Fibroblast of skin of right quadriceps (primary cell): ENCODE results near the gene CBX8.

Experiments used
- DNase-seq: peaks from one replicate; pipeline ENCODE4 v3.0.0-alpha.2; 2013

CBX8 gene

DNA sequence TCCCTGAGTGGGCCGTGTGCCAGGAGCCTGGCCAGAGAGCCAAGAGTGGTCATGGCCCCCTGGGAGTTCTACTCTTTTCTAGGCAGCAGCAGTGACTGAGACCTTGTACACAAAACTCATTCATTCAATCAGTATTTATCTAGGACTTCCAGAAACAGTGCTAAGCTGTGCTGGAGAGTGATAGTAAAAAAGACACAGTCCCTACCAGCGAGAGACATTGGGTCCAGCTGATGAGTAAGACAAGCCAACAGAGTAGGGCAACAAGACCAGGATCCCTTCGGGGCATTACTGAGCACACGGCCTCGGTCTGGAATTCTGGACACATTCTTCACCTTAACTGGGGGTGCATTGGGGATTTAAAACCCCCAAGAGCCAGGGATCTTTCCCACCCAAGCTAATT lies 22.2 kb upstream of the CBX8 start:
- no peak for DNase-seq

DNA sequence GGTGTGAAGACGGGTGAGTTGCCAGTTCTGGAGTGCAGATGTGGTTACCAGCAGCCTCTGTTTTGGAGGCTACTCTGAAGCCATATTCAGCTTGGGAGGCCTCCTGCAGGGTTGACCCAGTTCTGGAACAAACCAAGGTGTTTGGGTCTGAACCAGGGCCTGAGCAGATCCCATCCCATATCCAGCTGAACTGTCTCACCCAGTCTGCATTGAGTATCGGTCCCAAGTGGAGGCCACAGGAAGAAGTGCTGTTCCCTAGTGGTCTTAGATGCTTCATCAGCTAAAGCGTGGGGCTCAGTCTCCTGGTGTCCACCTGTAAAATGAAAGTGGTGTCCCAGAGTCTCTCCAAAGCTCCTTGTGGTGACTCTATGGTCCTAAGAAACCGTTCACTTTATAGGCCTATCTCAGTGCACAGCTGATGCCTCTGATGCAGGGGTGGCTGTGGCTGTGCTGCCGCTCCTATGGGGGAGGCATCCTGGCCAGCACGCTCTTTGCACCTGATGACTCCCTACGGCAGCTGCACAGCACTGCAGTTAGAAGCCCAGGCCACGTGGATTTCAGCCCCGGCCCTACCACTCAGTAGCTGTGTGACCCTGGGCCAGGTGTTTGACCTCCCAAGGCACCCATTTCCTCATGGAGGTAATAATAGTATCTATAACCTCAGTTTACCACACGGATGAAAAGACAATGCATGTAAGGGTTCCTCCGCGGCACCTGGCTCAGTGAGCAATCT lies 21.3 kb upstream of the CBX8 start:
- DNase-seq = no peak

DNA sequence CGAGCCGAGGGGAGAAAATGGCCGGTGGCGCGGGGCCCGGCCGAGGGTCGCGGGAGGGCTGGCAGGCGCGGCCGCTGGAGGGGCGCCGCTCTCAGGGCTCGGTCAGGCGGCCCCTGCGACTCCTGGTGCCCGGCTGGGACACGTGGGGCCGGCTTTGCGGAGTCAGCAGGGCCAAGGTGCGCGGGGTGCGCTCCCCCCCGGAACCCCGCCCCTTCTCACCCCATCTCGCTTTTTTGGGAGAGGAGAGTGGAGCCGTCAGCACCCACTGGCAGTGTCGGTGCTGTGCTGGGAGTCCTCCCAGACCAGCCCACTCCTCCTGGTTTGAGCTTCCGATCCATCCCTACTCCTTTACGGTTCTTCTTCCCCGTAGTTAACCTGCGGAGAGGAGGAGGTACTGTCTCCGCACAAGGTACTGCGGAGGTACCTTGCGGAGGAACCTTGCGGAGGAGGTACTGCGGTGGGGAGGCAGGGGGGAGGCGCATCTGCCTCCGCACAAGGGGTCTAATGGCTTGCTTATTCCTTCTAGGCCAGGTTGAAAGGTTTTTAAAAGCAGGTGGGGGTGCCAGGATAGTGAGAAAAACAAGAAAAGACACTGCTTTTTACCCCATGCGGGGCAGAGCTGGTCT lies 19.1 kb upstream of the CBX8 start:
- DNase-seq = no peak

DNA sequence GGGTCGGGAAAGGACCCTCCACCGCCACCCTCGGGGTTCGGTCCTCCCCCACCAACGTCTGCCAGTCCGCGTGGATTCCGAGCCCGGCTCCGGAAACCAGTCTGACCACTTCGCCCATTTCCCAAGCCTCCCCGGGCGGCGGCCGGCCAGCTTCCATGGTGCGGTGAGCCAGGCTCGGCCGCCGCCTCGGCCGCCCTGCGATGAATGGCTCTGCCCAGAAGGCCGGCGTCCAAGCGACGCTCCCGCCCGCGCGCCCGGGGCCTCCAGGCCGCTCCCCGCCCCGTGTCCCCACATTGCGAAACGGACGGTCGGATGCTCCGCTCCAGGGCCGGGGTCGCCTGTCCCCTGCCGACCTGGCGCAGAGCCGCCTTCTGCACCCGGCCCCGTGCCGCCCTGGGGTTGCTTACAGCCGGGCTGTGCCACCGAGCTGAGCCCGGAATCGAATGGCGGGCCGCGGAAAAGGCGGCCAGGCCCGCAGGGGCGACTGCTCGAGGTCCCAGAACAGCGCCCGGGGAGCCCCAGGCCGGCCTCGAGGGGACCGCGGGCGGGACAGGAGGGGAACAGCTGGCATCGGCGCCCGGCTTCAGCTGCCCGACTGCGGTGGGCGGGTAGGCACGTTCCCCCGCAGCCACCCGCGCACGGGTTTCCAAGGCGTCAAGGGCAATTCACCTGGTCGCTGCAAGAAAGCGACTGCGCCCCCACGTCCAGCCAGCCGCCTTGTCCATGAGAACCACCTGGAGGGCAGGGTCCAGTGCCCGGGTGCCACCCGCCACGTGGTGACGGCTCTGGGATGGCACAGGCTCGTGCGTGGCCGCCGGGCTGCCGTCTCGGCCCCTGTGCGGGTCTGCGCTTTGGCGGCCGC lies 18.3 kb upstream of the CBX8 start:
- DNase-seq = no peak

DNA sequence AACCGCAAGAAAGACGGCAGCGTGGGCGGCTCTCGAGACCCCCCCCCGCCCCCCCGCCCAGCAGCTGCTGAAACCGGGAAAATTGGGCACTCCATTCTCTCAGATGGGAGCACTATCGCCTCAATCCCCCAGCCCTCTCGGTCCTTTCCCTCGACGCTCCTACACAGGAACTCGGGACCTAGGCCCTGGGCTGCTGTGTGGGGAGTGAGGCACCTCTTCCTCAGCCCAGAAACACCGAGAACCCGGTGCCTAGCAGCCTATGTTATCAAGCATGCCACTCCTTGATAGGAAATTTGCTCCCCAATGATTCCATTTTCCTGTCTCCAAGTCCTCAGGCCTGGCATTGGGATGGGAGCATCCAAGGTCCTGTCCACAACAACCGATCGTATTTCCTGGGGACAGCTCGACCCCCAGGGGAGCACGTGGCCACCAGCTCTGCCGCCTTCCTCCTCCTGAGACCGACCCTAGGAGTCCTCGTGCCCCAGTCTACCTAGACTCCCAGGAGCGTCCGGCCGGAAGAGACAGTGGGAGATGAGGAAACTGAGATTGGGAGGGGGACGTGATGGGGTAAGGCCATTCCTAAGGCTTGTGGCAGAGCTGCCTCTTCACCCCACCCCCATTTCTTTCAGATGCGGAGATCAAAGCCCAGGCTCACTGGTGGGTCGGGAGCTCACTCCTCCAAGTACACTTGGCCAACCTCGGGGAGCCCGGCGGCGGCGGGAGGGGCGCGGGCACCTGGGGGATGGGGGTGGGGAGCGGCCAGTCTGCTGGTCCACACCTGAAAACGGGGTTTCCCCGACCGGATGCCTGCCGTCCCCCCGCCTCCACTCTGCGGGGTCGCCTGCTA lies 17.5 kb upstream of the CBX8 start:
- no peak for DNase-seq

DNA sequence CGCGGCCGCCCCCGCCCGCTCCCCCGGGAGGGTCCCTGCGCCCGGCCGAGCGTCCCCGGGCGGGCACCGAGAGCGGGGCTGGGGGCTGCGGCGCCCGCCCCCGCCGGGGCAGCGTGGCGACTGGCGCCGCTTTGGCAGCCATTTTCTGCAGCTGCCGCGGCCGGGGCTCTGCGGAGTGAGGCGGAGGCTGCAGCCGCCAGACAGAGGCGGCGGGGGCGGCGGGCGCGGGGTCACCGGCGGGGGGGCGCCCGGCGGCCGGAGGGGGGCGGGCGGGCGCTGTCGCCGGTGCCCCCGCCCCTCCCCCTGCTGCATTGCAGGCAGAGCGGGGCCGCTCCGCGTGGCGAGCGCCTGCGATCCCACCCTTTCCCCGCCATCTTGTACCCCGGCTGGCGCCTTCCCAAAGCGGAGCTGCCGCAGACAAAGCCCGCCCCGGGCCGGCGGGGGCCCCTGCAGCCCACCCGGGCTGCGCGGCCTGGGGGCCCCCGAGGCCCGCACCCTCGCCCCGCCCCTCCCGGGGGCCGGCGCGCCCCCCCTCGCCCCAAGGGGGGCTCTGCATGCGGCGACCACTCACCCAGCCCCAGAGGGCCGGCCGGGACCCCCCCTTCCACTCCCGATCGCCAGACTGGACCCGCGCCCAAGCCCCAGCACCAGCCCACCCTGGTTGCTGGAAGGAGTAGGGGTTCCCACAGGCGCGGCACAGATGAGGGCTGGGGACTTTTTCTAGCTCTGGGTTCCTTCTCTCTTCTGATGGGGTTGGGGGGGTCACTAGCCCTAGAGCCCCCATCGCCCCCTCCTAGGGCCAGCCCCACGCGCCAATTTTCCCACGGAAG lies 16.6 kb upstream of the CBX8 start:
- DNase-seq = no peak

DNA sequence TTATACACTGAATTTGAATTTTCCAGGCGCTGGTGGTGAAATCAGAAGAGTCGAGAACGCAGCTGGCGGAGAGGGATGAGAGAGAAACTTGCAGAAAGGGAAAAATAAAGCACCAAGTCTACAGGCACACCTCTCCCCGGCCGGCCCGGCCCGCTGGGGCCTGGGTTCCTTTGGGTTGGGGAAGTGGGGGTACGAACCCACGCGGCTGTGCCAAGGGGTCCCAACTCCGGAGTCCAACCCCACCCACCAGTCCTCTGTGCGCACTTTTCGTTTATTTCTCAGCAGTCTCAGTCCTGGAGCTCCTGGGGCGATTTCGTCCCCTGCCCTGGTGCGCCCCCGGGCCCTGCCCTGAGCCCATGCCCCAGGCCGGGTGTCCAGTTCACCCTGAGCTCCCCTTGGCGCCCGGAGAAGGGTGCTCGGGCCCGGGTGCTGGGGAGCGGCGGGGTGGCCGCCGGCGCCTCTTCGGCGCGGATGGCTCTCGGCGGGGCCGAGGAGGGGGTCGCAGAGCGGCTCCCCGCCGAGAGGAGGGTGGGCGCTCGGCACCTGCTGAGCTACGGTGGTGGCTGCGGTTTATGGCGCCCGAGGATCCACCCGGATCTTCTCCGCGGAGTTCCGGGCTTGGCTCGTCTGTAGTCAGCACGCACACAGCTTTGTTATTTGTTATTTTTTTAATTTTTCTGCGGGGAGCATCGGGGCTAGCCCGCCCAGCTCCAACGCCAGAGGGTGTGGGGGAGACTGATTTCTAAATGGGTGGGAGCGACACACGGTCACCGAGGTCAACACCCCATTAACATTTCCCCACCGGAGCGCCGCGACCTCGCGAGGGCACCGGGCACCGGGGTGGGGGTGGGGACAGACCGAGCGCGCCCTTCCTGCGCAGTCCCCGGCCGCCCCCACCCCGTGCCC lies 15.7 kb upstream of the CBX8 start:
- no peak for DNase-seq

DNA sequence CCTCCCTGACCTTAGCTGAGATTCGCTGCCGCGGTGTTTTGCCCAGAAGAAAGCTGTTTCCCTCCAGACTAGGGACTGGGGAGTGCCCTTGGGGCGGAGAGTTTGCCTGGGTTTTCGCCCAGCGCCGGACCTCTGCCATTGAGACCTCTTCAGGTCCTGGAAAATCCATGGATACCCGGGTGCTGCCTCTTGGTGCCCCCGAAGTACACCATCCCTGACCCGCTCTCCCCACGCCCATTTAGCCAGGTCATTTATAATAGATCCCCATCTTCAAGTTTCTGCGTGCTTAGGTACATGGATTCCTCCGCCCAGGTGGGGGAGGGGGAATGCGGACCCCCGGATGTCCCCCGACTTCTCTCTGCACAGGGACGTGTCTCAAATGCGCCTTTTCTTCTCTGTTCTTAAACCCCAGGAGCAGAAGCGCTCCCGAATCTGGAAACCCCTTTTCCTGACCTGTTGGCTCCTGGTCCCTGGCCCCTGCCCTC lies 15.0 kb upstream of the CBX8 start:
- no peak for DNase-seq

DNA sequence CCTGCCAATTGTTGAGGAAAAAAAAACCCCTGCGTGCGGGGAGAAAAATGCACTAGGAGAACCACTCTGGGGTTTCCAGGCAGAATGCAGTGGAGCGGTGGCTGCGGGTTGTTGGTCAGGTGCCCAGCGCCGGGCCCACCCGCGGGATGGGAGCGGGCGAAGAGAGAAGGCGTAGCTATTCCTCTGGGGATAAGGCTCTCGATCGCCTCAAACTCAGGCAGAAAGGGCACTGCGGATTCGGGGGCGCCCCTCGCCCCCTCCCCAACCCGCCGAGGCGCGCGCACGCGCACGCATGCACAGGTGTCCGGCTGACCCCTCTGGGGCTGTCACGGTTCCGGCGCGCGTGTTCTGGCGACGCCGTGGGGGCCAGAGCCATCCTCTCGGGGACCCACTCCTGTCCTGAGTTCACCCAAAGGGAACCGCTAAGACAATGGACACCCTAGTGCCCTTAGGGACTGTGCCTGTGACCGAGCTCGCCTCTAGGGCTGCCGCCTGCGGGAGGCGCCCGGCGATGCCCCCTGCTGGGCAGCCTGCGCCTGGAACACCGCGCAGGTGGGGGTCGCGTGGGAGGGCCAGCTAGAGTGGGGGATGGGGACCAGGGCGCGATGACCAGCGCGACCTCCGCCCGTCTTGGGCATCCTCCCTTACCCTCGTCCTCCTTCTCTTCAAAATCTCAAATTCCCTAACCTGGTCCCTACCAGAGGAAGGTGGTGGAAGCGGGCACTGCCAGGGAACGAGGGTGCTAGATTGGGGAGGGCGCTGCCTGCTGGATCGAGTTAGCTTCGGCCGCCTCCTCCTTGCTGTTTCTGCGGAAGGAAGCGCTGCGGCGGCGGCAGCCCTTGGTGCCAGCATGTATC lies 14.4 kb upstream of the CBX8 start:
- no peak for DNase-seq

DNA sequence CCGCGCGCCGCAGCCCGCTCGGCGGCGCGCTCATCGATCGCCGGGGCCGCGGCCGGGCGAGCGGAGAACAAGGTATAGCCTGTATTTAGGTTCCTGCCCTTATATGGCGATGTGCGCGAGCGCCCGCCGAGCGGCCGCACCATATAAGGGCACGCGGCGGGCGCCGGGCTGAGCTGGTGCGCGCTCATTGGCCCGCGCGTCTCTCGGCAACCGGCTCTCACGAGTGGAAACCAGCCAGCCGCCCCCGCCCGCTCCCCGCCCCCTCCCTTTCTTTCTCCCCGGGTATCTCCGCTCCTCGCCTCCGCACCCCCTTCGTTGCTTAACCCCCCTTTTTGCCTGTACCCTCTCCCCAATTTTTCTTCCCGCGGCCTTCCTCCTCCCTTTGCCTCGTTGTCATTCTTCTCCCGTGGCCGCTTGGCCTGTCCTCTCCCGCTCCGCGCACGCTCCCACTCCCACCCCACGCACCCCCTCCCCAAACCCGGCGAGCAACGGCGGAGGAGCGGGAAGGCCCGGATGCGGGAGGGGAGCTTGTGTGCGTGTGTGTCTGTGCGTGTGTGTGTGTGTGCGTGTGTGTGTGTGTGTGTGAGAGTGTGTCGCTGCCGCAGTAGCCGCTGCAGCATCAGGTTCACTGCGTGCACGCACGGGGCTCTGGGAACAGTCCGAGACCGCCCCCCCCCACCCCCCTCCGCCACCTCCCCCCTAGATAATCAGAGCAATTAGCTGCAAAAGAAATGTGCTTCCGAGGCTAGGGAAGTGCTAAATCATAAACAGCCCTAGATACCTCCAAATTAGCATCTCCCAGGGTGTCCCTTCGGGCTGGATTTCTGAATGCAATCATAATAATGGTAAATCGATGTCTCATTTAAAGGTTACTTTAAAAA lies 13.5 kb upstream of the CBX8 start:
- DNase-seq = peak; percentile 71

DNA sequence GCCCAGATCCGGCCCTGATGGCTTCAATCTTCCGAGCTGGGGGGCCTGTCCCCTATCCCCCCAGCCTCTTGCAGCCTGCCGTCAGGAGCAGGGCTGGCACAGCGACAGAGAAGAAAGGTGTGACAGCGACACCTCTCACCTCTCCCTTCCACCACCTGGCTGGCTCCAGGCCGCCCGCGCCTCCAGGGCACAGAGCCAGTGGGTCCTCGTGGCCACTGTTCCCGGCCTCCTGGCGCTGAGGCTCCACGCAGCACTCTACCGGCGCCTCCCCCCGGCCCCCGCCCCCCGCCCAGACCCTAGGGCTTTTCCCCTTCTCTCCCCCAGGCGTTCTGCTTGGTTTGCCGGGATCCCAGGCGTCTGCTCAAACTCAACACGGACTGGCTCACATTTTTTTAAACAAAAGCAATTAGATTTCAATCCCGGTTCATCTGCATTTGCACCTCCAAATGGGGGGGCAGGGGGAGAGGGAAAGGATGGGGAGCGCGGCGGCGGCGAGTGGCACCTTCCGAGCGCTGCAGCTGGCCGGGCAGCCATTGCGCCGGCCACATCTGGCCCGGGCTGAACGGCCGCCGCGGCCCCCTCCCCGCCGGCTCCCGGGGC lies 12.8 kb upstream of the CBX8 start:
- no peak for DNase-seq

DNA sequence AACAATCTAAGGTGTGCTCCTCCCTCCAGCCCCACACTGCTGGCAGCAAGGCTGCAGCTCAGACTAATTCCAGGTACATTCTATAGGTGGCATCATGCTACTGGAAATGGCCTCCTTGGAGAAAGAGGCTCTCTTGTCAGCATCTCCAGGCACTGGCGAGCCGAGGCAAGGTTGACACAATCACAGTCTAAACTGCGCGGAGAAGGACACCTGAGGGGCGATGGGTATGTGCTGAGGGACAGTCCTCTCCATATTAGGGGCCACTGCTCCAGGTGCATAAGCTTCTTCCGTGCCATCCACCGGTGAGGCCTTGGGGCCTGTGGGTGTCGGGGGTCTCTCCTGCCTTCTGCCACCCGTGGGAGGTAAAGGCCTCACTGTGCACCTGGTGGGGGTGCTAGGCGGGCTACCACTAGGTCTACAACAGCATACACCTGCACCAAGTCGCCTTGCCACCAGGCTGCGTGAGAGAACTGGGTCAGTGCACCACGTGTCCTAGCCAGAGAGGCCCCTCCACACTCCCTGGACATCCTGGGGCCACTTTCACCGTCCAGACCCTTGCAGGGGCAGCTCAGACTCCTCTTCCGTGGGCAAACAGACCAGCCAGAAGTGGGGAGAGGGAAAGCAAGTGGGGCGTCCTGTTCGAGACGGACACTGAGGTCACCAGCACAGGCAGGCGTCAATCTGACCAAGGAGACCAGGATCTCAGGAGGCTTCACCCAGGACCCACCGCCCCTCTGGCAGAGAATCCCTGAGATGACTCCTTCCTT lies 12.1 kb upstream of the CBX8 start:
- no peak for DNase-seq

DNA sequence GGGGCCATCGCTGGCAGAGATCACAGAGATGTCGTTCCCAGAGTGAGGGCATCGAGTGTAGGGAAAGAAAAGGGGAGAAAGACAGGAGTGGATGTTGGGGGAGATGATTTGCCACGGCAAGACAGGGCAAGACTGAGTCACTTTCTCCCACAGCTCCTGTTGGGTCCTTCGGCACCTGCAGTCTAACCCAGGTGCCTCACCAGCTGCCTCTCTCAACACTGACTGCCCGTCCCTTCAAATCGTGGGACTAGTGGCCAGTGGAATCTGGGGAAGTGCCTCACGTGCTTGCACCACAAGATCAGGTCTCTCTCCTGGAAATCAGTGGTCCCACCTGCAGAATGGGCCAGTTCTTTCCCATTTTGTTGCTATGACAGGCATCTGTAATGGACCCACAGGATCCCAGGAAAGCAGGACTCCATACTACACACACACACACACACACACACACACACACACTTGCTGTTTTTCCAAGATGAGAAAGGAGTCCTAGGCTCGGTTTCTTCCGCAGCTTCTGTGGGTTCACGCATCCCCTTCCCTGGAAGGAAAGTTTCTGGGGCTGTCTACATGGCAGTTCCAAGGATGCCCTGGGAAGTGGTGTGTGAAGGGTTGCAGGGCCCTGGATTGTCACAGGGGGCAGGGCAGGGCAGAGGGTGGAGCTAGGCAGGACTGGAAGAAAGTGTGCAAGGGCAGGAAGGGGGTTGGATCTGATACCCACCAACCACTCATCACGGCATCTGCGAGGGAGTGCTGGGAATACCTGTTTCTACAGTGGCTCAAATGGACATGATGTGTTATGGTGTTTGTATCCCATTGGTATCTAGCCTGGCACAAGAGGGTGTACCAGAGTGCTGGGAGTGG lies 10.2 kb upstream of the CBX8 start:
- DNase-seq = no peak

DNA sequence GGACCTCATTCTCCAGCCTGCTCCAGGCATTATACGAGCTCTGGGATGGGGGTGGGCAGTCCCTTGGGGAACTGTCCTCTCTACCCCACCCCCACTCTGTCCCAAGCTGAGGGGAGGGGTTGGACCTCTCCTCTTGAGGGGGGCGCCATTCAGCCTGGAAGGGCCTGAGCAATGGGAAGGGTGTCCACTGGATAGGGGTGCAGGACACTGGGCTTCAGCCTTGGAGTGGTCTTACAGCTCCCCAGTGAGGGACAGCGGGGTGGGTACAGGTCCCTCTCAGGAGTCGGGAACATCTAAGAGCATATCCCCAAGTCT lies 9.5 kb upstream of the CBX8 start:
- no peak for DNase-seq

DNA sequence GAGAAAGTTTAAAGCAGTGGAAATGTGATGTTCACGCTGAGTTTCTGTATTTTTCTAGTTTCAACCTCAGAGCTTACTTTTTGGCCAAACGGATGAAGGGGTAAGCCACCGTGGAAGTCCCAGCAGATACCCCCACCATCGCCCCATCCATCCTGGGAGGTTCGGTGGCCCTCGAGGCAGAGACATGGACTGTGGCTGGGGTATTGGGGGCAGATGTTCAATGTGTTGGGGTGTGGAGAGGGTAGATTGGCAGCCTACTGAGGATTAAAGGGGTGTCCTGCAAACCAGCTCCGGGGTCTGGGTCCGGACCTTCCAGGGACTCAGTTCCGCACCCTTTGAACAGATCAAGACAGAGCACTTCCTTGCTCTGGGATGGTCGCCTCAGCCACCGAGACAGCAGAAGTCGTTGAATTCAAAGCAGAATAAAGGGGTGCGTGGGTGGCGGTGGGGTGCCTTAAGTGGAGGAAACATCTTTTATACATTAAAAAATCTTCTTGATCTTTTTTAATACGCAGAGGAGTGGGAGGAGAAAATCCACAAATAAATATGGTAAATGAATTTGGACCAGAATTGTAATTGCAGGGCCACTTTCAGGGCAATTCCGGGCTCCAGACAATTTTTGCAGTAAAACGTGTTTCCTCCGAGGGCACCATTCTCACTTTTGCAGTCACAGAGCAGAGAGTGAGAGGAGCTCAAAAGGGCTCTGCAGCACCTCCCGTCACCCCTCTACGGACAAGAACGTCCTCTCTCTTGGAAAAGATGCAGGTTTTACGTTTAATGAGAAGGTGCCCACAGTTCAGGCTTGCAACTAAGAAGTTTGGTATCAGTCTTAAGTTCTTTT lies 8.2 kb upstream of the CBX8 start:
- no peak for DNase-seq
